ENCODE results near the gene EIF4EBP2. TPM values are rescaled to one million over a fixed set of nuclear protein-coding genes. Genes with fewer than 3 reads are reported as not detected.

Gene EIF4EBP2
- total RNA-seq, 1 donor from 2014 or later, result 71.4 TPM

DNA sequence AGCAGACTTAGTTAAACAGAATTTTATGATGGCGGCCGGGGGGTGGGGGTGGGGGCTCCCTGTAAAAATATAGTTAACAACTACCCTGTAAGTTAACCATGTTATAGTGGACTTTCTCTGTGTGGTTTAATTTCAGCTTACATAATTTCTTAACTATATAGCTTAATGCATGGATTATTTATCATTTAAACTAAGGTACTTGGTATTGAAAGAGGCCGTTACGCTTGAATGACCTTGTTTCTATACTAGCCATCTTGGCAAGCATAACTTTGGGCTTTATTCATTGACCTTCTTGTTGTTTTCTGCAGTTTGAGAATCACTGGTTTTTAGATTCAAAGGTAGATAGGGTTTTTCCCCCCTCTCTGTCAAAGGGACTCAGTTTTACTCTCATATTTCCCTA is 8.4 kb downstream of the EIF4EBP2 start:
- Mint-ChIP-seq H3K27me3 (ENCODE audit: low read depth) (no peaks in the 10 kb centered on the region), H3K9me3 (no peaks in the 10 kb centered on the region), H3K27ac (peak overlapping the region; percentile 18), H3K36me3 (peaks cover 10% of the 10 kb centered on the region), H3K4me1 (peaks cover 30% of the 10 kb centered on the region), H3K4me3 (no peak overlapping the region)
- DNase-seq (ENCODE audit: low spot score in 2 of 2, unreplicated experiment in 2 of 2), result no peak
- no peak for TF ChIP-seq CTCF (IDR thresholded peaks at IDR 0.05; ENCODE audit: unreplicated experiment)

GRCh38 chr10:70417568-70417967 is 13.6 kb downstream of the EIF4EBP2 start:
- Mint-ChIP-seq H3K36me3 (peaks cover 29% of the 10 kb centered on the region), H3K4me1 (peaks cover 6% of the 10 kb centered on the region), H3K9me3 (no peaks in the 10 kb centered on the region), H3K4me3 (no peak overlapping the region), H3K27ac (no peak overlapping the region), H3K27me3 (ENCODE audit: low read depth) (no peaks in the 10 kb centered on the region)
- DNase-seq (ENCODE audit: low spot score in 2 of 2, unreplicated experiment in 2 of 2), result no peak
- TF ChIP-seq CTCF (IDR thresholded peaks at IDR 0.05; ENCODE audit: unreplicated experiment), result no peak

- no peak for DNase-seq (ENCODE audit: low spot score in 2 of 2, unreplicated experiment in 2 of 2)
- Mint-ChIP-seq H3K27me3 (ENCODE audit: low read depth) (no peaks in the 10 kb centered on the region), H3K27ac (no peak overlapping the region), H3K4me3 (no peak overlapping the region), H3K9me3 (no peaks in the 10 kb centered on the region), H3K36me3 (peaks cover 35% of the 10 kb centered on the region), H3K4me1 (peaks cover 2% of the 10 kb centered on the region)
- no peak for TF ChIP-seq CTCF (IDR thresholded peaks at IDR 0.05; ENCODE audit: unreplicated experiment)
These were observed 14.3 kb downstream of the EIF4EBP2 start for GRCh38 chr10:70418229-70418628.

DNA sequence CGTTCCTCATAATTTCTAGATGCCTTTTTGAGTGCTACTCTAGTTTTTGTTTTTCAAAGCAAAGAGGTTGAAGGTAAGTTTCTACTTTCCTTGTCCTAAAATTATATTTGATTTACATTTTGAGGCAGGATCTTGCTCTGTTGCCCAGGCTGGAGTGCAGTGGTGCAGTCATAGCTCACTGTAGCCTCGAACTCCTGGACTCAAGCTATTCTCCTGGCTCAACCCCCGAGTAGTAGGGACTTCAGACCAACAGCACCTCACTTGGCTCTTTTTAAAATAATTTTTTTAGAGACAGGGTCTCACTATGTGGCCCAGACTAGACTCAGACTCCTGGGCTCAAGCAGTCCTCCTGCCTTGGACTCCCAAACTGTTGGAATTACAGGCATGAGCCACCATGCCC is 14.8 kb downstream of the EIF4EBP2 start:
- no peaks in the 10 kb centered on the region for H3K27me3 Mint-ChIP-seq (ENCODE audit: low read depth)
- H3K4me1 Mint-ChIP-seq, result peaks cover 1% of the 10 kb centered on the region
- H3K9me3 Mint-ChIP-seq, result no peaks in the 10 kb centered on the region
- H3K36me3 Mint-ChIP-seq, result peaks cover 40% of the 10 kb centered on the region
- H3K27ac Mint-ChIP-seq, result no peak overlapping the region
- H3K4me3 Mint-ChIP-seq, result no peak overlapping the region
- no peak for TF ChIP-seq CTCF (IDR thresholded peaks at IDR 0.05; ENCODE audit: unreplicated experiment)
- DNase-seq (ENCODE audit: low spot score in 2 of 2, unreplicated experiment in 2 of 2), result no peak

- no peaks in the 10 kb centered on the region for H3K27me3 Mint-ChIP-seq (ENCODE audit: low read depth)
- no peaks in the 10 kb centered on the region for H3K4me1 Mint-ChIP-seq
- H3K27ac Mint-ChIP-seq, result no peak overlapping the region
- no peak for DNase-seq (ENCODE audit: low spot score in 2 of 2, unreplicated experiment in 2 of 2)
- no peak for TF ChIP-seq CTCF (IDR thresholded peaks at IDR 0.05; ENCODE audit: unreplicated experiment)
- H3K4me3 Mint-ChIP-seq, result no peak overlapping the region
- H3K36me3 Mint-ChIP-seq, result peaks cover 57% of the 10 kb centered on the region
- no peaks in the 10 kb centered on the region for H3K9me3 Mint-ChIP-seq
These were observed 20.4 kb downstream of the EIF4EBP2 start for GRCh38 chr10:70424320-70424719.

GRCh38 chr10:70425096-70425495 is 21.2 kb downstream of the EIF4EBP2 start:
- Mint-ChIP-seq H3K27me3 (ENCODE audit: low read depth) (no peaks in the 10 kb centered on the region), H3K4me3 (no peak overlapping the region), H3K9me3 (no peaks in the 10 kb centered on the region), H3K27ac (no peak overlapping the region), H3K36me3 (peaks cover 50% of the 10 kb centered on the region), H3K4me1 (no peaks in the 10 kb centered on the region)
- TF ChIP-seq CTCF (IDR thresholded peaks at IDR 0.05; ENCODE audit: unreplicated experiment), result no peak
- no peak for DNase-seq (ENCODE audit: low spot score in 2 of 2, unreplicated experiment in 2 of 2)

Measured in mesothelial cell of epicardium (in vitro differentiated cells).